T-cell (primary cell): Measurements from ENCODE around the gene SLC44A5. TPM values are rescaled to one million over a fixed set of nuclear protein-coding genes. Genes with fewer than 3 reads are reported as not detected.

Source experiments
- ATAC-seq, 4 experiments: fragments of 200-7000 bp in 3 of 4; fragments of 150-1000 bp in 1 of 4; cut with Tn5 transposase; replicated peaks in 1 of 4; 1 replicate in 3 of 4; 2 replicates in 1 of 4; pipeline ENCODE4 v1.10.0; 2021; ENCODE audit warnings: moderate library complexity in 3 of 4, mild to moderate bottlenecking in 2 of 4, moderate number of reproducible peaks in 1 of 4
- CTCF ChIA-PET, 2 donors: fragments of 300-600 bp; sonication (Branson Sonifier 250); formaldehyde crosslinking; loops; one replicate each; lab custom pipeline; 2022; ENCODE audit warnings: antibody characterized with exemption in 2 of 2; lab: Charles Lee
- POLR2A ChIA-PET, 2 donors: fragments of 300-600 bp; sonication (Branson Sonifier 250); formaldehyde crosslinking; loops; one replicate each; lab custom pipeline; 2022; ENCODE audit warnings: antibody characterized with exemption in 2 of 2; lab: Charles Lee
- DNase-seq, 35 experiments: peaks; one replicate each; pipeline versions ENCODE4 v3.0.0 to v3.0.0-alpha.2; 2013 to 2023
- H3K27ac ChIP-seq: one replicate; pipeline ENCODE4 v1.5.1; 2013; ENCODE audit warnings: low read length
- H3K27me3 ChIP-seq, 2 experiments: replicated peaks in 1 of 2; 1 replicate in 1 of 2; 2 replicates in 1 of 2; pipeline versions ENCODE4 v1.6.1 to v1.7.0; 2013; ENCODE audit warnings: low read length in 1 of 2, mixed read lengths in 1 of 2; ENCODE audit not compliant: control insufficient read depth in 2 of 2, insufficient read depth in 2 of 2; ENCODE audit errors: extremely low read depth in 1 of 2
- H3K36me3 ChIP-seq, 2 donors: 1 replicate in 1 of 2; 2 replicates in 1 of 2; pipeline versions ENCODE4 v1.6.1 to v1.7.0; 2013; ENCODE audit warnings: low read length in 1 of 2; ENCODE audit not compliant: control insufficient read depth in 2 of 2, insufficient read depth in 1 of 2; ENCODE audit errors: extremely low read depth in 1 of 2
- H3K4me1 ChIP-seq, 2 experiments: 1 replicate in 1 of 2; 2 replicates in 1 of 2; pipeline versions ENCODE4 v1.6.1 to v1.7.0; 2013; ENCODE audit warnings: low read length in 2 of 2, mixed read lengths in 1 of 2; ENCODE audit not compliant: insufficient read depth in 2 of 2, control insufficient read depth in 1 of 2; ENCODE audit errors: extremely low read depth in 1 of 2
- H3K4me3 ChIP-seq, 2 donors: 1 replicate in 1 of 2; 2 replicates in 1 of 2; pipeline versions ENCODE4 v1.5.1 to v1.7.0; 2013; ENCODE audit warnings: mild to moderate bottlenecking in 2 of 2, low read length in 1 of 2, moderate library complexity in 1 of 2; ENCODE audit not compliant: control insufficient read depth in 1 of 2; ENCODE audit errors: extremely low read depth in 1 of 2
- H3K9me3 ChIP-seq: 2 replicates; pipeline ENCODE4 v1.7.0; 2013
- H3K27ac Mint-ChIP-seq, 2 donors: one replicate each; pipeline ENCODE4 v1.8.0; 2020 to 2021; ENCODE audit warnings: mild to moderate bottlenecking in 2 of 2, mixed read lengths in 2 of 2
- H3K27me3 Mint-ChIP-seq, 2 donors: one replicate each; pipeline ENCODE4 v1.8.0; 2021 to 2022; ENCODE audit warnings: mixed read lengths in 2 of 2
- H3K36me3 Mint-ChIP-seq: one replicate; pipeline ENCODE4 v1.8.0; 2021; ENCODE audit warnings: mixed read lengths
- H3K4me1 Mint-ChIP-seq, 3 donors: one replicate each; pipeline ENCODE4 v1.8.0; 2020 to 2022; ENCODE audit warnings: mixed read lengths in 3 of 3, mild to moderate bottlenecking in 1 of 3
- H3K4me3 Mint-ChIP-seq, 3 donors: one replicate each; pipeline ENCODE4 v1.8.0; 2020 to 2022; ENCODE audit warnings: mild to moderate bottlenecking in 3 of 3, mixed read lengths in 3 of 3, moderate library complexity in 3 of 3
- H3K9me3 Mint-ChIP-seq, 3 donors: one replicate each; pipeline ENCODE4 v1.8.0; 2020 to 2022; ENCODE audit warnings: mixed read lengths in 3 of 3
- WGBS: methylation state at CpG from one replicate; pipeline ENCODE4 v1.1.5; 2013; ENCODE audit warnings: missing lambda C conversion rate; ENCODE audit not compliant: insufficient coverage; 5-methylcytosine and 5-hydroxymethylcytosine counted together
- total RNA-seq, 35 experiments: library from RNA in 6 of 35; stranded (reverse) in 6 of 35; fragments of 120-200 nt in 1 of 35; gene quantifications; one replicate each; pipeline versions ENCODE4 v1.2.1 to v1.2.4 and lab custom pipeline; 2013 to 2026

Gene SLC44A5
- total RNA-seq, 5 donors from 2014 or later (not counting 1 experiment from before 2014, with no cell fraction given), result 0.06 to 2.4 (median 0.84) TPM; not detected in 1

DNA sequence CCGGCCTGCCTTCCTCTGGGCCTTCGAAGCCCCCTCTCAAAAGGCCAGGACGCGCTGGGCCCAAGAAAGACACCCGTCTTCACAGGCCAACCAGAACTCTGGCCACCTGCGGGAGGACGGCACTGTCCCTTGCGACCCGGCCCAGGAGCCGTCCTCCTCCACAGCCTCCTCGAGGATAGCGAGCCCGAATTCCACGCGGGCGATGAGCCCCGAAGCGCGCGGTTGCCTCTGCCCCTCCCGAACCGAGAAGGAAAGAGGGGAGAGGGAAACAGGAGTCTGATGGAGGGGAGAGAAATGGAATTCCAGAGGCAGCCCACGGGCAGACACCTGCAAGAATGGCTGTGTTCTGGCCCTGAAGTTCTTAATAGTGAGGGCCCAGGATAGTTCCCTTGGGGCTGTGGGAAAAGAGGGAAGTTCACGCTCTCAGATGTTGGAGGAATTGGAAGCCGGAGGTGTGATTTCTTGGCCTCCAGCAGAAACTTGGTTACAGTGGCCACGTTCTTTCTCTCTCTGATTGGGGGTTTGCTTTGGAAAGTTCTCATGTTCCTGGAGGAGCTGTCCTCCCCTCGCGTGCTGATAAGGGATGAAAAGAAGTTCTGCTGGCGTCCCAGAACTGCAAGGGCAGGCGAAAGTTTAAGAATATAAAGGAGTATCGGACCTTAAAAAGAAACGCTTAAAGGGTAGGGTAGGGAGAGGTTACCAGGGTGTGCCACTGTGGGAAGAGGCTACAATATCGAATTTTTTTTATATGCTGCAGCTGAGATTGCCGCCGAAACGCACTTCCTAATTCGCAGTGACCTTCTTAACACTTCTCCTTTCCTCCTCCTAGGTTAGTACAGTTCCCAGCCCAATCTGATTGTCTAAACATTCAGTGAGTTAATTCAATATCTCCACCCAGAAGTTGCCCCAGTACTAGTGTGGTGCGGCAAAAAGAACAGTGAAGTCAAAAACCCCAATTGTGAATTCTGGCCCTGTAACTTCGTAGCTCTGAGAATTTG is 5.8 kb upstream of the SLC44A5 start:
- peak in 1 of 35 experiments; percentile 5 for DNase-seq
- CTCF ChIA-PET, result no interaction called here

DNA sequence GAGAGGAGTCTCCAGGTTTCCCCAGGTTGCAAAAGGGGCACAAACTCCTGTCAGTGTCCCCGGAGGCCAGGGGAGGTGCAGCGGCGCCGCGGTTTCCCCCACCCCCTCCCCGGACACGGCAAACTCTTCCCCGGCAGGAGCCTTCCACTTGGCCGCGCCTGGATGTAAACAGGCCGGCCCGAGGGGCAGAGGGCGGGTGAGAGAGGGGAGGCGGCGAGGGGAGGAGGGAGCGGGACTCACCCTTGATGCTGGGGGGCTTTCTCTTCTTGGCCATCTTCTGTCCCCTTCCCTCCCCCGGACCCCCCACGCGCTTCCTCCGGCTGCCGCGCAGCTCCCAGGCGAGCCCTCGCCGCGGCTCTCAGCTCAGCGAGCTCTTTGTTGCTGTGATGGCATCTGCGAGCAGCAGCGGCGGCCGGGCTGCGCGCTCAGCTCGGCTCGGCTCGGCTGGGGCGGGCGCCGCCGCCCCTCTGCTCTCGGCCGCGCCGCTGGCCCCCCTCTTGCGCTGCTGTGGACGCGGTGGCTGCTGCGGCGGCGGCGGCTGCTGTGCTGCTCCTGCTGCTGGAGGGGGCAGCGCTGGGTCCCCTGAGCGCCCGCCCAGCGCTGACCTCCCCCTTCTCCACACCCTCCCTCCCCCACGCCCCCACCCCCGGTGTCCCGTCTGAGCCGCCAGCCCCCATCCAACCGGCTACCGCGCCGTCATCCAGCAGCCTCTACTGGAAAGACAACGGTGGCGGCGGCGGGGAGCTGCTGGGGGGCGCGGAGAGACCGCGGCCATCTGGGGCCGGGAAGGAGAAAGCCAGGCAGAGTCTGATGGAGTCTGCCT is 4.9 kb upstream of the SLC44A5 start:
- CTCF ChIA-PET, result no interaction called here
- WGBS, result under 1% methylated on average over 46 of the region's 72 CpGs

More for the DNA sequence above, 5.8 kb upstream of the SLC44A5 start:
- Mint-ChIP-seq H3K27me3 (peaks cover 69 to 72% of the 10 kb centered on the region in 2 donors), H3K9me3 (peaks cover 0 to 6% (median 3%) of the 10 kb centered on the region in 3 donors), H3K27ac (no peak overlapping the region), H3K36me3 (no peaks in the 10 kb centered on the region), H3K4me1 (peaks cover 20 to 28% (median 22%) of the 10 kb centered on the region in 3 donors), H3K4me3 (peak overlapping the region; percentile 44 to 68 (median 64))
- no peak for ATAC-seq
- Histone ChIP-seq H3K4me1 (peaks cover 3 to 23% of the 10 kb centered on the region in 2 experiments), H3K27me3 (peaks cover 21 to 26% of the 10 kb centered on the region in 2 experiments), H3K27ac (no peak overlapping the region), H3K9me3 (no peaks in the 10 kb centered on the region), H3K36me3 (no peaks in the 10 kb centered on the region), H3K4me3 (no peak overlapping the region)
- 7% methylated on average over 21 of the region's 39 CpGs for WGBS
- POLR2A ChIA-PET, result no interaction called here

DNA sequence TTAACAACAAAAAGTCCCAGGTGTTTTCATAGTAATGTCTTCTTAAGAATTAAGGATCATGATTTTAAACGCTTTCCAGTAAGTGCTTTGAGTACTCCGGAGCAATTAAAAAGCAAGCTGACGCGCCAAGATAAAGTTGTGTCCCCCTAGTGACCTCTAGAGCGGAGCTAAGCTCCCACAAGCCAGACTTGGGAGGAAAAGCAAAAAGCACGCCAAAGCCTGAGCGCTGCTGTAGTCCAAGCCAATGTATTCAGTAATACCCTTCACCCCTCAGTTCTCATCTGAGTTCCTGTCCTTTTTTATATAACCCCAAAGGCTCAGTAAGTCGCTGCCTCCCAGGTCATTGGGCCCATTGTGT is 3.5 kb upstream of the SLC44A5 start:
- peak overlapping the region in 1 of 2 donors; percentile 56 for H3K27ac Mint-ChIP-seq

More for the DNA sequence above, 4.9 kb upstream of the SLC44A5 start:
- DNase-seq (peak in 7 of 35 experiments; percentile 4 to 23 (median 13)), ATAC-seq (peak; percentile 57 to 72 (median 60))
- no peaks in the 10 kb centered on the region for H3K9me3 ChIP-seq
- Mint-ChIP-seq H3K4me3 (peak overlapping the region; percentile 53 to 68 (median 64)), H3K36me3 (no peaks in the 10 kb centered on the region), H3K27ac (no peak overlapping the region), H3K27me3 (peaks cover 72 to 74% of the 10 kb centered on the region in 2 donors), H3K9me3 (peaks cover 0 to 6% (median 3%) of the 10 kb centered on the region in 3 donors), H3K4me1 (peaks cover 20 to 28% (median 22%) of the 10 kb centered on the region in 3 donors)
- peak overlapping the region; percentile 29 to 71 for H3K4me3 ChIP-seq
- POLR2A ChIA-PET, result no interaction called here
- H3K36me3 ChIP-seq, result no peaks in the 10 kb centered on the region
- H3K4me1 ChIP-seq, result peaks cover 3 to 23% of the 10 kb centered on the region in 2 experiments
- H3K27ac ChIP-seq, result no peak overlapping the region
- peaks cover 22 to 26% of the 10 kb centered on the region in 2 experiments for H3K27me3 ChIP-seq

DNA sequence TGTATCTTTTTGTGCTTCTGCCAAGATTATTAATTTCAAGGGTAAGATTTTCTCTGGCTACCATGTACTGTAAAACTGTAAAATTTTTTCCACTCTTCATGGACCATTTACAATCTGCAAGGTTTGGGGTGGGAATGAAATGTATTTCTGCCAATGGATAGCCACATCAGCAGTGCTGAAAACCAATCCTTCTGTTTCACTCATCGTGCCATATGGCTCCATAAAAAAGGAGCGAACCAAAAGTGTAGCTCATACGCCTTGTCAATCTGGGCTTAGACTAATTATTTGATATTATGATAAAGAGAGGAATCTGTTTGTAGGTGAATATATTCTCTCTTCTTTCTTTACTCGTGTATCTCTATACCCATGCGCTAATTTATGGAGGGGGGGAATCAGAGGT is 3.0 kb upstream of the SLC44A5 start:
- WGBS, result no CpG with 5 or more reads among the region's 5 CpGs
- Histone ChIP-seq H3K27me3 (peaks cover 19 to 26% of the 10 kb centered on the region in 2 experiments), H3K27ac (no peak overlapping the region), H3K9me3 (no peaks in the 10 kb centered on the region), H3K36me3 (no peaks in the 10 kb centered on the region), H3K4me3 (no peak overlapping the region), H3K4me1 (peaks cover 3 to 23% of the 10 kb centered on the region in 2 experiments)
- ATAC-seq (no peak), DNase-seq (no peak)
- H3K9me3 Mint-ChIP-seq, result no peaks in the 10 kb centered on the region
- H3K27me3 Mint-ChIP-seq, result peaks cover 59 to 66% of the 10 kb centered on the region in 2 donors
- H3K4me3 Mint-ChIP-seq, result peak overlapping the region in 1 of 3 donors; percentile 68
- ChIA-PET POLR2A (no interaction called here), CTCF (interaction anchor here in 1 of 2 donors (0.6 kb wide), 1 partner anchor 12 kb away, joined by 3 read pairs; no protein-coding TSS in a partner anchor)
- no peaks in the 10 kb centered on the region for H3K36me3 Mint-ChIP-seq
- H3K27ac Mint-ChIP-seq, result no peak overlapping the region
- peaks cover 20 to 28% (median 22%) of the 10 kb centered on the region in 3 donors for H3K4me1 Mint-ChIP-seq

More for the DNA sequence above, 3.5 kb upstream of the SLC44A5 start:
- ATAC-seq (peak in 1 of 4 experiments; percentile 13), DNase-seq (no peak)
- Histone ChIP-seq H3K9me3 (no peaks in the 10 kb centered on the region), H3K36me3 (no peaks in the 10 kb centered on the region), H3K4me3 (peak overlapping the region in 1 of 2 donors; percentile 71), H3K27me3 (peaks cover 22 to 26% of the 10 kb centered on the region in 2 experiments), H3K4me1 (peaks cover 3 to 23% of the 10 kb centered on the region in 2 experiments), H3K27ac (no peak overlapping the region)
- Mint-ChIP-seq H3K4me3 (peak overlapping the region; percentile 53 to 68 (median 62)), H3K27me3 (peaks cover 63 to 69% of the 10 kb centered on the region in 2 donors), H3K9me3 (peaks cover 0 to 2% (median 0%) of the 10 kb centered on the region in 3 donors), H3K36me3 (no peaks in the 10 kb centered on the region), H3K4me1 (peaks cover 20 to 28% (median 22%) of the 10 kb centered on the region in 3 donors)
- WGBS, result 21% methylated on average over 7 of the region's 8 CpGs
- POLR2A ChIA-PET, result no interaction called here
- CTCF ChIA-PET, result interaction anchor here in 1 of 2 donors (0.6 kb wide), 1 partner anchor 11 kb away, joined by 3 read pairs; no protein-coding TSS in a partner anchor

DNA sequence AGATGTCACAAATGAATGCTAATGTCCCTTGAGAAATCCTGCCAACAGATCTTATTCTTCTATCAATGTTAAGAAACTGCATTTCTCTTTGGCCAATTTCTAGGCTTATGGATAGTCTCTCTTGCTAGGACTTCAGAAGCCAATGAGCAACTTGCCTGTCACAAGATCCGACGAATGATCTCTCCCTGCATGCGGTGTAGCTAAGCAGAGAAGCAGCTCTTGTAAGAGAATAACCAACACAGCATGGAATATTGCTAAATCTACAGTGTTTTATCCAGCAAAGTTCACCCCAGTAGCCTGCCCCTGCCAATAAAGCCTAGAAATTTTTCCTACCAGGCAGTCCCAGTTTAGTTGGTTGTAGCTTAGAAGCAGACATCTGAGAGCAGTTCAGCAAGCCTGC is 2.1 kb upstream of the SLC44A5 start:
- Mint-ChIP-seq H3K27ac (no peak overlapping the region), H3K4me1 (peaks cover 20 to 28% (median 22%) of the 10 kb centered on the region in 3 donors), H3K9me3 (no peaks in the 10 kb centered on the region), H3K4me3 (no peak overlapping the region), H3K27me3 (peaks cover 59 to 66% of the 10 kb centered on the region in 2 donors), H3K36me3 (no peaks in the 10 kb centered on the region)
- Histone ChIP-seq H3K9me3 (no peaks in the 10 kb centered on the region), H3K36me3 (no peaks in the 10 kb centered on the region), H3K4me3 (no peak overlapping the region), H3K27me3 (peaks cover 14 to 24% of the 10 kb centered on the region in 2 experiments), H3K27ac (no peak overlapping the region), H3K4me1 (peaks cover 3 to 23% of the 10 kb centered on the region in 2 experiments)
- ChIA-PET CTCF (no interaction called here), POLR2A (no interaction called here)
- DNase-seq, result no peak
- 62% methylated on average over 3 of the region's 3 CpGs for WGBS
- ATAC-seq, result no peak
